ENCODE measurements around the gene IDI1. TPM values are rescaled to one million over a fixed set of nuclear protein-coding genes. Genes with fewer than 3 reads are reported as not detected.

Gene IDI1
- total and polyA plus RNA-seq, 2 of the 13 experiments (the other 11 are each of a cell fraction or from before 2014, with no cell fraction given) = 44.4 to 145 TPM

DNA sequence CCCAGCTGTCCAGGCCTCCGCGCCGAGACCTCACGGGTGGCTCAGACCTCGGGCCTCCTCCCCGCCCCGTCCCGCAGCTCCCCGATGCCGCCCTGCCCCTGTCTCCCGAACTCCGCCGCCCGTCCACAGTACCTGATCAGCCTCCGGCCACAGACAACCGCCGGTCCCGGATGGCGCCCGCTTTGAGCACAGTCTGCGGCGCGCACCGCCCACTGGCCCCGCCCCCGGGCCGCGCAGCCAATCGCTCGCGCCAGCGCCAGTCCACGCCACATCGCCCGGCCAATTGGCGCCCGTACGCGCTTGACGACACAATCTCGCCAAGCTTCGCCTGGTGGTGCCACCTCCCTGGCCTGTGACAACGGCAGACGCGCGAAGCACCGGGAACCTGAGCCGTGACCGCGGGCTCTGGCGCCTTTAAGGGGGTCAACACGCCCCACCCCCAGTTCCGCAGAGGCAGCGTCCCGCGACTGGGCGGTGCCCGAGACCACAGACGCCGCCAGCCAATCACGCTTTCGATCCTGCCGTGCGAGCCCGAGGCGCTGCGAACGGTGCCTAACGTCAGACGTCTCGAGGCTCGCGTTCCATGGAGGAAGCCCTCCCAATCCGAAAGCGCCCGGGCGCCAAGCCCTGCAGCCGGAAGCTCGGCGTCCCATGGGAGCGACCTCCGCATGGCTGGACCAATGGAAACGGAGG lies at the start of gene IDI1 (continued):
- TF ChIP-seq MXD3 (CRISPR knock-in tag; IDR thresholded peaks at IDR 0.05) (peak; percentile 83; the same call in 1 of the 2 replicates), HNRNPK (IDR thresholded peaks at IDR 0.05; ENCODE audit: low read depth, low read length, poor library complexity, severe bottlenecking) (peak; percentile 93), ZNF446 (CRISPR knock-in tag; IDR thresholded peaks at IDR 0.05) (peak; percentile 95; the same call in 1 of the 2 replicates), FOSL1 (CRISPR knock-in tag; IDR thresholded peaks at IDR 0.05; ENCODE audit: borderline replicate concordance) (no peak), ZNF570 (CRISPR knock-in tag; IDR thresholded peaks at IDR 0.05; ENCODE audit: borderline replicate concordance) (no peak), ZNF589 (CRISPR knock-in tag; conservative IDR thresholded peaks at IDR 0.05) (no peak), MYC (CRISPR knock-in tag; IDR thresholded peaks at IDR 0.05; ENCODE audit: borderline replicate concordance) (peak; percentile 71; the same call in 1 of the 2 replicates), ATF2 (CRISPR knock-in tag; IDR thresholded peaks at IDR 0.05) (0 out of 2 replicates have a peak, but pooled peaks have one; percentile 25), HOXA7 (CRISPR knock-in tag; IDR thresholded peaks at IDR 0.05) (no peak), ZNF232 (CRISPR knock-in tag; IDR thresholded peaks at IDR 0.05; ENCODE audit: borderline replicate concordance) (peak; percentile 42; the same call in 1 of the 2 replicates), ARID2 (CRISPR knock-in tag; IDR thresholded peaks at IDR 0.05; ENCODE audit: borderline replicate concordance) (peak; percentile 88; the same call in 1 of the 2 replicates), FOXM1 (CRISPR knock-in tag; IDR thresholded peaks at IDR 0.05) (0 out of 2 replicates have a peak, but pooled peaks have one; percentile 27), USF2 (IDR thresholded peaks at IDR 0.05; ENCODE audit: low read depth, low read length) (no peak), USF2 (CRISPR knock-in tag; IDR thresholded peaks at IDR 0.05; ENCODE audit: borderline replicate concordance) (peak; percentile 21; the same call in 1 of the 2 replicates), MZF1 (CRISPR knock-in tag; IDR thresholded peaks at IDR 0.05; ENCODE audit: borderline replicate concordance) (no peak), CREB3 (CRISPR knock-in tag; IDR thresholded peaks at IDR 0.05) (peak; percentile 34; the same call in 1 of the 2 replicates), IKZF1 (IDR thresholded peaks at IDR 0.05) (no peak)
- TF ChIP-seq, protein P1, sequence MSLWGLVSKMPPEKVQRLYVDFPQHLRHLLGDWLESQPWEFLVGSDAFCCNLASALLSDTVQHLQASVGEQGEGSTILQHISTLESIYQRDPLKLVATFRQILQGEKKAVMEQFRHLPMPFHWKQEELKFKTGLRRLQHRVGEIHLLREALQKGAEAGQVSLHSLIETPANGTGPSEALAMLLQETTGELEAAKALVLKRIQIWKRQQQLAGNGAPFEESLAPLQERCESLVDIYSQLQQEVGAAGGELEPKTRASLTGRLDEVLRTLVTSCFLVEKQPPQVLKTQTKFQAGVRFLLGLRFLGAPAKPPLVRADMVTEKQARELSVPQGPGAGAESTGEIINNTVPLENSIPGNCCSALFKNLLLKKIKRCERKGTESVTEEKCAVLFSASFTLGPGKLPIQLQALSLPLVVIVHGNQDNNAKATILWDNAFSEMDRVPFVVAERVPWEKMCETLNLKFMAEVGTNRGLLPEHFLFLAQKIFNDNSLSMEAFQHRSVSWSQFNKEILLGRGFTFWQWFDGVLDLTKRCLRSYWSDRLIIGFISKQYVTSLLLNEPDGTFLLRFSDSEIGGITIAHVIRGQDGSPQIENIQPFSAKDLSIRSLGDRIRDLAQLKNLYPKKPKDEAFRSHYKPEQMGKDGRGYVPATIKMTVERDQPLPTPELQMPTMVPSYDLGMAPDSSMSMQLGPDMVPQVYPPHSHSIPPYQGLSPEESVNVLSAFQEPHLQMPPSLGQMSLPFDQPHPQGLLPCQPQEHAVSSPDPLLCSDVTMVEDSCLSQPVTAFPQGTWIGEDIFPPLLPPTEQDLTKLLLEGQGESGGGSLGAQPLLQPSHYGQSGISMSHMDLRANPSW (CRISPR knock-in tag; IDR thresholded peaks at IDR 0.05; ENCODE audit: borderline replicate concordance) = peak; percentile 33; the same call in 1 of the 2 replicates
- TF ChIP-seq, protein P2, sequence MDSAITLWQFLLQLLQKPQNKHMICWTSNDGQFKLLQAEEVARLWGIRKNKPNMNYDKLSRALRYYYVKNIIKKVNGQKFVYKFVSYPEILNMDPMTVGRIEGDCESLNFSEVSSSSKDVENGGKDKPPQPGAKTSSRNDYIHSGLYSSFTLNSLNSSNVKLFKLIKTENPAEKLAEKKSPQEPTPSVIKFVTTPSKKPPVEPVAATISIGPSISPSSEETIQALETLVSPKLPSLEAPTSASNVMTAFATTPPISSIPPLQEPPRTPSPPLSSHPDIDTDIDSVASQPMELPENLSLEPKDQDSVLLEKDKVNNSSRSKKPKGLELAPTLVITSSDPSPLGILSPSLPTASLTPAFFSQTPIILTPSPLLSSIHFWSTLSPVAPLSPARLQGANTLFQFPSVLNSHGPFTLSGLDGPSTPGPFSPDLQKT (CRISPR knock-in tag; IDR thresholded peaks at IDR 0.05; ENCODE audit: borderline replicate concordance) = 0 out of 2 replicates have a peak, but pooled peaks have one; percentile 30
